Astrocyte (in vitro differentiated cells and primary cell): ENCODE data around the gene LRRC23. TPM values are rescaled to one million over a fixed set of nuclear protein-coding genes. Genes with fewer than 3 reads are reported as not detected.

ENCODE experiments used
- DNase-seq: peaks from one replicate; pipeline ENCODE4 v3.0.0-alpha.2; 2010; ENCODE audit warnings: low read depth
- FAIRE-seq: peaks from 2 replicates; lab custom pipeline; 2011; peaks lifted over from hg19 to GRCh38; lab: Jason Lieb, UNC
- H2AFZ ChIP-seq: 2 replicates; pipeline ENCODE4 v1.6.0; 2012; ENCODE audit warnings: low read depth, low read length, inconsistent platforms
- H3K27ac ChIP-seq: 2 replicates; pipeline ENCODE4 v1.5.1; 2011; ENCODE audit warnings: low read depth, low read length, inconsistent platforms
- H3K27me3 ChIP-seq: 2 replicates; pipeline ENCODE4 v1.6.0; 2011; ENCODE audit warnings: low read length, inconsistent platforms; ENCODE audit not compliant: insufficient read depth
- H3K36me3 ChIP-seq: 2 replicates; pipeline ENCODE4 v1.5.1; 2011; ENCODE audit warnings: low read length, inconsistent platforms; ENCODE audit not compliant: insufficient read depth
- H3K4me1 ChIP-seq: 2 replicates; pipeline ENCODE4 v1.5.1; 2011; ENCODE audit warnings: low read length, inconsistent platforms; ENCODE audit not compliant: insufficient read depth
- H3K4me2 ChIP-seq: 2 replicates; pipeline ENCODE4 v1.6.0; 2012; ENCODE audit warnings: low read length, inconsistent platforms
- H3K4me3 ChIP-seq: 2 replicates; pipeline ENCODE4 v1.5.1; 2011; ENCODE audit warnings: low read depth, mild to moderate bottlenecking, low read length, inconsistent platforms; ENCODE audit not compliant: insufficient read depth
- H3K79me2 ChIP-seq: 2 replicates; pipeline ENCODE4 v1.6.0; 2012; ENCODE audit warnings: mild to moderate bottlenecking, low read length, inconsistent platforms; ENCODE audit not compliant: insufficient read depth
- H3K9ac ChIP-seq: 2 replicates; pipeline ENCODE4 v1.6.0; 2012; ENCODE audit warnings: mild to moderate bottlenecking, low read length, inconsistent platforms
- H3K9me3 ChIP-seq: 2 replicates; pipeline ENCODE4 v1.5.1; 2012; ENCODE audit warnings: low read depth, mild to moderate bottlenecking, low read length, inconsistent platforms; ENCODE audit not compliant: insufficient read depth
- H4K20me1 ChIP-seq: 2 replicates; pipeline ENCODE4 v1.6.0; 2012; ENCODE audit warnings: low read length, inconsistent platforms; ENCODE audit not compliant: insufficient read depth
- H3K27ac Mint-ChIP-seq: one replicate; pipeline ENCODE4 v1.8.0; 2021; ENCODE audit warnings: mild to moderate bottlenecking, mixed read lengths; ENCODE audit not compliant: unreplicated experiment
- H3K27me3 Mint-ChIP-seq: one replicate; pipeline ENCODE4 v1.8.0; 2021; ENCODE audit warnings: low read depth, mixed read lengths; ENCODE audit not compliant: unreplicated experiment
- H3K36me3 Mint-ChIP-seq: one replicate; pipeline ENCODE4 v1.8.0; 2021; ENCODE audit warnings: low read depth, mixed read lengths; ENCODE audit not compliant: unreplicated experiment
- H3K4me1 Mint-ChIP-seq: one replicate; pipeline ENCODE4 v1.8.0; 2021; ENCODE audit warnings: low read depth, mixed read lengths; ENCODE audit not compliant: unreplicated experiment
- H3K4me3 Mint-ChIP-seq: one replicate; pipeline ENCODE4 v1.8.0; 2021; ENCODE audit warnings: mild to moderate bottlenecking, moderate library complexity, mixed read lengths; ENCODE audit not compliant: unreplicated experiment
- H3K9me3 Mint-ChIP-seq: one replicate; pipeline ENCODE4 v1.8.0; 2021; ENCODE audit warnings: mild to moderate bottlenecking, mixed read lengths; ENCODE audit not compliant: unreplicated experiment
- CTCF ChIP-seq: IDR thresholded peaks from 2 replicates; pipeline ENCODE4 v1.5.1; 2011; ENCODE audit warnings: low read depth, mild to moderate bottlenecking, inconsistent platforms, low read length, moderate library complexity; ENCODE audit not compliant: insufficient read depth
- EZH2 ChIP-seq: IDR thresholded peaks from 2 replicates; pipeline ENCODE4 v1.6.1; 2012; ENCODE audit warnings: mild to moderate bottlenecking, low read length, inconsistent platforms; ENCODE audit not compliant: insufficient read depth
- total RNA-seq: library from RNA; stranded (reverse); gene quantifications from 2 replicates; pipeline ENCODE4 v1.2.1, GENCODE V29; 2021

Gene LRRC23
- total RNA-seq, 1 donor from 2014 or later: 5.2 TPM

DNA sequence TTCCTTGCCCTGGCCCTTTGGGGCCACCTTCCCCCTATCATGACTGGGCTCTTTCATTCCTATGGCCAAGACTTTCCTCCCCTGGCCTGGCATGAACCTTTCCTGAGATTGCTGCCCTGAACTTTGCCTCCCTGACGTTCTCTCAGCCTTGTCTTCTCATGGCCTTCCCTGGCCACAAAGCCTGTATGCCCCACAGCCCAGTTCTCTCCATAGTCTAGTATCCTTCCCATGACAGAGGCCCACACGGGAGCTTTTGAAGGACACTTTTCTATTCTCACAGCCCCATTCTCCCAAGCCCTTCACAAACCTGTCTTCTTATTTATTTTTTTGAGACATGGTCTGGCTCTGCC lies 34.5 kb downstream of the LRRC23 start:
- Histone ChIP-seq H3K79me2 (peaks cover 17% of the 10 kb centered on the region), H4K20me1 (peaks cover 24% of the 10 kb centered on the region)

GRCh38 chr12:6941267-6941666 lies 36.6 kb downstream of the LRRC23 start:
- Histone ChIP-seq H3K4me1 (peaks cover 39% of the 10 kb centered on the region), H3K9me3 (no peaks in the 10 kb centered on the region), H2AFZ (no peak overlapping the region), H3K4me3 (no peak overlapping the region), H3K79me2 (peaks cover 20% of the 10 kb centered on the region), H4K20me1 (peaks cover 26% of the 10 kb centered on the region), H3K9ac (peak overlapping the region; percentile 28), H3K4me2 (no peak overlapping the region), H3K27me3 (no peaks in the 10 kb centered on the region), H3K36me3 (peaks cover 15% of the 10 kb centered on the region), H3K27ac (no peak overlapping the region)
- Mint-ChIP-seq H3K4me3 (no peak overlapping the region), H3K27ac (peak overlapping the region; percentile 69), H3K9me3 (peaks cover 3% of the 10 kb centered on the region), H3K36me3 (peaks cover 3% of the 10 kb centered on the region), H3K27me3 (no peaks in the 10 kb centered on the region), H3K4me1 (peaks cover 18% of the 10 kb centered on the region)
- no peak for DNase-seq
- TF ChIP-seq EZH2 (no peak), CTCF (no peak)
- FAIRE-seq: no peak

More for the DNA sequence above, 34.5 kb downstream of the LRRC23 start:
- Histone ChIP-seq H3K36me3 (peaks cover 22% of the 10 kb centered on the region), H3K9ac (peak overlapping the region; percentile 19), H3K4me3 (no peak overlapping the region), H3K27ac (no peak overlapping the region), H2AFZ (no peak overlapping the region), H3K9me3 (no peaks in the 10 kb centered on the region), H3K4me1 (peaks cover 33% of the 10 kb centered on the region), H3K27me3 (no peaks in the 10 kb centered on the region), H3K4me2 (no peak overlapping the region)
- Mint-ChIP-seq H3K27ac (peak overlapping the region; percentile 82), H3K4me3 (peak overlapping the region; percentile 64), H3K9me3 (peaks cover 3% of the 10 kb centered on the region), H3K27me3 (no peaks in the 10 kb centered on the region), H3K4me1 (peaks cover 19% of the 10 kb centered on the region), H3K36me3 (peaks cover 13% of the 10 kb centered on the region)
- no peak for DNase-seq
- FAIRE-seq: no peak
- no peak for TF ChIP-seq EZH2
- TF ChIP-seq CTCF: no peak

GRCh38 chr12:6941782-6942181 lies 37.2 kb downstream of the LRRC23 start:
- Histone ChIP-seq H3K79me2 (peaks cover 15% of the 10 kb centered on the region), H3K27ac (no peak overlapping the region), H3K4me3 (no peak overlapping the region), H3K9me3 (no peaks in the 10 kb centered on the region), H3K27me3 (no peaks in the 10 kb centered on the region), H3K4me1 (peaks cover 38% of the 10 kb centered on the region), H4K20me1 (peaks cover 28% of the 10 kb centered on the region), H3K36me3 (peaks cover 14% of the 10 kb centered on the region), H3K9ac (no peak overlapping the region), H2AFZ (no peak overlapping the region), H3K4me2 (no peak overlapping the region)
- FAIRE-seq (no peak), DNase-seq (no peak)
- peaks cover 3% of the 10 kb centered on the region for H3K36me3 Mint-ChIP-seq
- H3K9me3 Mint-ChIP-seq: peaks cover 3% of the 10 kb centered on the region
- no peak overlapping the region for H3K4me3 Mint-ChIP-seq
- peaks cover 20% of the 10 kb centered on the region for H3K4me1 Mint-ChIP-seq
- peak overlapping the region; percentile 69 for H3K27ac Mint-ChIP-seq
- TF ChIP-seq EZH2 (no peak), CTCF (no peak)
- no peaks in the 10 kb centered on the region for H3K27me3 Mint-ChIP-seq
